ENCODE data around the gene CFAP69.
"Not testable (repeated sequence)": the region's sequence is repeated elsewhere in the genome, so short reads cannot be mapped to it uniquely, and the experiment has no call there.

The CFAP69 gene

GRCh38 chr7:90337106-90337505 is 92.1 kb downstream of the CFAP69 start:
- DNase-seq (ENCODE audit: low read depth in 3 of 3, low spot score in 1 of 3): no peak

GRCh38 chr7:90345016-90345415 is 100.0 kb downstream of the CFAP69 start:
- no peak for DNase-seq (ENCODE audit: low read depth in 3 of 3, low spot score in 1 of 3)

GRCh38 chr7:90345595-90346335 is 100.8 kb downstream of the CFAP69 start:
- no peak for DNase-seq (ENCODE audit: low read depth in 3 of 3, low spot score in 1 of 3)

- DNase-seq (ENCODE audit: low read depth in 3 of 3, low spot score in 1 of 3): peak; percentile 82 to 95 (median 92)
Observed at GRCh38 chr7:90346336-90347125, 101.6 kb downstream of the CFAP69 start, which contains the start of gene GTPBP10. TSS of gene GTPBP10 (plus strand) at chr7:90346716. CDS start at chr7:90346742, 26 bp downstream.

GRCh38 chr7:90347759-90348158 is 102.8 kb downstream of the CFAP69 start:
- DNase-seq (ENCODE audit: low read depth in 3 of 3, low spot score in 1 of 3): no peak

GRCh38 chr7:90349305-90349704 is 104.3 kb downstream of the CFAP69 start:
- no peak for DNase-seq (ENCODE audit: low read depth in 3 of 3, low spot score in 1 of 3)

- not testable (repeated sequence) for DNase-seq (ENCODE audit: low read depth in 3 of 3, low spot score in 1 of 3)
Observed at GRCh38 chr7:90350032-90350431, 105.1 kb downstream of the CFAP69 start.

GRCh38 chr7:90351987-90352386 is 107.0 kb downstream of the CFAP69 start:
- DNase-seq (ENCODE audit: low read depth in 3 of 3, low spot score in 1 of 3): no peak

Measured in stimulated activated CD4-positive, alpha-beta T cell treated with anti-CD3 and anti-CD28 coated beads, TNF-alpha, amount 100 ng/mL, for 1 hour (primary cell).